PFSK-1 (cell line): ENCODE measurements around the gene MYO1D.

ENCODE experiments used
- POLR2AphosphoS5 ChIP-seq: IDR thresholded peaks from 2 replicates; pipeline ENCODE4 v1.6.1; 2012; ENCODE audit warnings: low read depth, mild to moderate bottlenecking, control low read depth, low read length, moderate library complexity
- SIN3A ChIP-seq: IDR thresholded peaks from 2 replicates; pipeline ENCODE4 v1.6.1; 2012; ENCODE audit warnings: mild to moderate bottlenecking, low read length, moderate library complexity, borderline replicate concordance; ENCODE audit not compliant: insufficient read depth
- TF ChIP-seq, protein P1 (sequence below), 2 experiments: IDR thresholded peaks; 2 replicates each; pipeline versions ENCODE4 v1.6.1 to v1.8.0; 2011 to 2012; ENCODE audit warnings: low read depth in 2 of 2, low read length in 2 of 2, control low read depth in 1 of 2, inconsistent platforms in 1 of 2, mild to moderate bottlenecking in 1 of 2, moderate library complexity in 1 of 2; ENCODE audit not compliant: insufficient read depth in 1 of 2

DNA sequence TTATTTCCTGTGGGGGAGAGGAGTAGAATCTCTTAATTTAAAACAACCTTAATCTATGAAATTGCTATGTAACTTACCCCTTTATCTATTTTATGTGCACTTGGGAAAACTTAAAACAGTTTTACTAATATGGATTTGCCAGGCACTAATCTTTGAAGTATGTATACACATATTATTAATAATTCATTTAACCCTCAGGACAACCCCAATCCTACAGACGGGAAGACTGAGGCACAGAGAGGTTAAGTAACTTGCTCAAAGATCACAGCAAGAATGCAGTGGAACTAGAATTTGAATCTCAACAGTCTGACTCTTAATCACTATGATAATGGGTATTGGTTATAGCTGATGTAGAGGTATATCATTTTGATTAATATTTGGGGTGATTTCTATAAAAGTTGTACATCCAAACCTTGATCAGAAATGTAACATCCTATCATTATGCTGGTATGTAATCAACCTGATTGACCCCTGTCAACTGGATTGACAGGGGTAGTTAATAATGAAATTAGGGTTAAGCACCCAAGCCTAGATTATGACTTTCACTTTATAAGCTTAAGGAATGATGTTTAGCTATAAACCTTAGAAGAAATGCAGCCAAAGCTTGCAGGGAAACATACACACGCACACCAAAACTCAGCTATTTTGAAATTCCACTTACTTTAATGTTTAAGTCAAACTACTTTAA lies 1.6 kb downstream of the MYO1D start:
- TF ChIP-seq, protein P1, sequence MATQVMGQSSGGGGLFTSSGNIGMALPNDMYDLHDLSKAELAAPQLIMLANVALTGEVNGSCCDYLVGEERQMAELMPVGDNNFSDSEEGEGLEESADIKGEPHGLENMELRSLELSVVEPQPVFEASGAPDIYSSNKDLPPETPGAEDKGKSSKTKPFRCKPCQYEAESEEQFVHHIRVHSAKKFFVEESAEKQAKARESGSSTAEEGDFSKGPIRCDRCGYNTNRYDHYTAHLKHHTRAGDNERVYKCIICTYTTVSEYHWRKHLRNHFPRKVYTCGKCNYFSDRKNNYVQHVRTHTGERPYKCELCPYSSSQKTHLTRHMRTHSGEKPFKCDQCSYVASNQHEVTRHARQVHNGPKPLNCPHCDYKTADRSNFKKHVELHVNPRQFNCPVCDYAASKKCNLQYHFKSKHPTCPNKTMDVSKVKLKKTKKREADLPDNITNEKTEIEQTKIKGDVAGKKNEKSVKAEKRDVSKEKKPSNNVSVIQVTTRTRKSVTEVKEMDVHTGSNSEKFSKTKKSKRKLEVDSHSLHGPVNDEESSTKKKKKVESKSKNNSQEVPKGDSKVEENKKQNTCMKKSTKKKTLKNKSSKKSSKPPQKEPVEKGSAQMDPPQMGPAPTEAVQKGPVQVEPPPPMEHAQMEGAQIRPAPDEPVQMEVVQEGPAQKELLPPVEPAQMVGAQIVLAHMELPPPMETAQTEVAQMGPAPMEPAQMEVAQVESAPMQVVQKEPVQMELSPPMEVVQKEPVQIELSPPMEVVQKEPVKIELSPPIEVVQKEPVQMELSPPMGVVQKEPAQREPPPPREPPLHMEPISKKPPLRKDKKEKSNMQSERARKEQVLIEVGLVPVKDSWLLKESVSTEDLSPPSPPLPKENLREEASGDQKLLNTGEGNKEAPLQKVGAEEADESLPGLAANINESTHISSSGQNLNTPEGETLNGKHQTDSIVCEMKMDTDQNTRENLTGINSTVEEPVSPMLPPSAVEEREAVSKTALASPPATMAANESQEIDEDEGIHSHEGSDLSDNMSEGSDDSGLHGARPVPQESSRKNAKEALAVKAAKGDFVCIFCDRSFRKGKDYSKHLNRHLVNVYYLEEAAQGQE (IDR thresholded peaks at IDR 0.05; ENCODE audit: insufficient read depth in 1 of 2, low read depth in 2 of 2, low read length in 2 of 2), result no peak
- TF ChIP-seq POLR2AphosphoS5 (no peak), SIN3A (no peak)
